BE2C (cell line): ENCODE results near the gene HTRA3. TPM values are rescaled to one million over a fixed set of nuclear protein-coding genes. Genes with fewer than 3 reads are reported as not detected.

Experiments used
- DNase-seq: peaks from one replicate; pipeline ENCODE4 v3.0.0-alpha.2; 2020
- H3K27me3 ChIP-seq: fragments of 250-450 bp; sonication (Bioruptor Pico); 2 replicates; pipeline ENCODE4 v1.5.1; 2020; ENCODE audit warnings: mild to moderate bottlenecking
- H3K36me3 ChIP-seq: fragments of 250-450 bp; sonication (Bioruptor Pico); 2 replicates; pipeline ENCODE4 v1.5.1; 2020; ENCODE audit warnings: mild to moderate bottlenecking
- H3K4me1 ChIP-seq: fragments of 250-450 bp; sonication (Bioruptor Pico); 2 replicates; pipeline ENCODE4 v1.5.1; 2020
- H3K4me3 ChIP-seq: 2 replicates; pipeline ENCODE4 v1.5.1; 2011; ENCODE audit warnings: low read depth, low read length
- H3K9me3 ChIP-seq: fragments of 250-450 bp; sonication (Bioruptor Pico); 2 replicates; pipeline ENCODE4 v1.5.1; 2020
- polyA plus RNA-seq: library from polyadenylated mRNA; unstranded; fragments of >200 nt; gene quantifications from one replicate; pipeline ENCODE4 v1.2.1, GENCODE V29; 2012; ENCODE audit warnings: low read depth, missing spikeins; ENCODE audit not compliant: insufficient read length, insufficient read depth
- TF ChIP-seq, protein P1 (sequence below): IDR thresholded peaks from 2 replicates; pipeline ENCODE4 v1.5.1; 2012; ENCODE audit warnings: mild to moderate bottlenecking, low read depth, low read length

HTRA3 gene
- polyA plus RNA-seq = not detected

DNA sequence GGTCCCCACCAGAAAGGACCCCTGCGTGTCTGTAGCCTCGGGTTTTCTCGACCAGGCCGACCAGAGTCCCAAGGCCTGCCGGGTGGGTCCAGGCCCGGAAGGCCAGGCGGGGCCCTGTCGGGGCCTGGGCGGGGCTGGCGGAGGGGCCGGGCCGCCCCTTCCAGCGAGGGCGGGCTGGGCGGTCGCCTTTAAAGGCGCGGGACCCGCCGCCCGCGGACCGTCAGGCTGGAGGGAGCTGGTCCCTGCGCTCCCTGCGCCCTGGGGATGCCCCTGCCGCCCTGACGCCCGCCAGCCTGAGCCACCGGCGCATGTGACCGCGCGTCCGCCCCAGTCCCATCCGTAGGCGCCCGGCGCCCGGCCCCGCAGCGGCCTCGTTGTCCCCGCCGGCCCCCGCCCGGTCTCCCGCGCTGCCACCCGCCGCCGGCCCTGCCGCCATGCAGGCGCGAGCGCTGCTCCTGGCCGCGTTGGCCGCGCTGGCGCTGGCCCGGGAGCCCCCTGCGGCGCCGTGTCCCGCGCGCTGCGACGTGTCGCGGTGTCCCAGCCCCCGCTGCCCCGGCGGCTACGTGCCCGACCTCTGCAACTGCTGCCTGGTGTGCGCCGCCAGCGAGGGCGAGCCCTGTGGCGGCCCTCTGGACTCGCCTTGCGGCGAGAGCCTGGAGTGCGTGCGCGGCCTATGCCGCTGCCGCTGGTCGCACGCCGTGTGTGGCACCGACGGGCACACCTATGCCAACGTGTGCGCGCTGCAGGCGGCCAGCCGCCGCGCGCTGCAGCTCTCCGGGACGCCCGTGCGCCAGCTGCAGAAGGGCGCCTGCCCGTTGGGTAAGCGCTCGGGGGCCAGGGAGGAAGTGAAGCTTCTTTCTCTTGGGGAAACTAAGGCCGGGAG, at the start of gene HTRA3:
Gene HTRA3 (plus strand): TSS at position 220 of the 883 bp plus-strand sequence. CDS start 215 bp downstream, at position 435.
- H3K9me3 ChIP-seq = no peaks in the 10 kb centered on the region
- H3K36me3 ChIP-seq = no peaks in the 10 kb centered on the region
- no peaks in the 10 kb centered on the region for H3K27me3 ChIP-seq
- peaks cover 21% of the 10 kb centered on the region for H3K4me1 ChIP-seq
- TF ChIP-seq, protein P1, sequence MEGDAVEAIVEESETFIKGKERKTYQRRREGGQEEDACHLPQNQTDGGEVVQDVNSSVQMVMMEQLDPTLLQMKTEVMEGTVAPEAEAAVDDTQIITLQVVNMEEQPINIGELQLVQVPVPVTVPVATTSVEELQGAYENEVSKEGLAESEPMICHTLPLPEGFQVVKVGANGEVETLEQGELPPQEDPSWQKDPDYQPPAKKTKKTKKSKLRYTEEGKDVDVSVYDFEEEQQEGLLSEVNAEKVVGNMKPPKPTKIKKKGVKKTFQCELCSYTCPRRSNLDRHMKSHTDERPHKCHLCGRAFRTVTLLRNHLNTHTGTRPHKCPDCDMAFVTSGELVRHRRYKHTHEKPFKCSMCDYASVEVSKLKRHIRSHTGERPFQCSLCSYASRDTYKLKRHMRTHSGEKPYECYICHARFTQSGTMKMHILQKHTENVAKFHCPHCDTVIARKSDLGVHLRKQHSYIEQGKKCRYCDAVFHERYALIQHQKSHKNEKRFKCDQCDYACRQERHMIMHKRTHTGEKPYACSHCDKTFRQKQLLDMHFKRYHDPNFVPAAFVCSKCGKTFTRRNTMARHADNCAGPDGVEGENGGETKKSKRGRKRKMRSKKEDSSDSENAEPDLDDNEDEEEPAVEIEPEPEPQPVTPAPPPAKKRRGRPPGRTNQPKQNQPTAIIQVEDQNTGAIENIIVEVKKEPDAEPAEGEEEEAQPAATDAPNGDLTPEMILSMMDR = no peak
- no peak within 1 kb of the TSS for H3K4me3 ChIP-seq
- DNase-seq = no peak

DNA sequence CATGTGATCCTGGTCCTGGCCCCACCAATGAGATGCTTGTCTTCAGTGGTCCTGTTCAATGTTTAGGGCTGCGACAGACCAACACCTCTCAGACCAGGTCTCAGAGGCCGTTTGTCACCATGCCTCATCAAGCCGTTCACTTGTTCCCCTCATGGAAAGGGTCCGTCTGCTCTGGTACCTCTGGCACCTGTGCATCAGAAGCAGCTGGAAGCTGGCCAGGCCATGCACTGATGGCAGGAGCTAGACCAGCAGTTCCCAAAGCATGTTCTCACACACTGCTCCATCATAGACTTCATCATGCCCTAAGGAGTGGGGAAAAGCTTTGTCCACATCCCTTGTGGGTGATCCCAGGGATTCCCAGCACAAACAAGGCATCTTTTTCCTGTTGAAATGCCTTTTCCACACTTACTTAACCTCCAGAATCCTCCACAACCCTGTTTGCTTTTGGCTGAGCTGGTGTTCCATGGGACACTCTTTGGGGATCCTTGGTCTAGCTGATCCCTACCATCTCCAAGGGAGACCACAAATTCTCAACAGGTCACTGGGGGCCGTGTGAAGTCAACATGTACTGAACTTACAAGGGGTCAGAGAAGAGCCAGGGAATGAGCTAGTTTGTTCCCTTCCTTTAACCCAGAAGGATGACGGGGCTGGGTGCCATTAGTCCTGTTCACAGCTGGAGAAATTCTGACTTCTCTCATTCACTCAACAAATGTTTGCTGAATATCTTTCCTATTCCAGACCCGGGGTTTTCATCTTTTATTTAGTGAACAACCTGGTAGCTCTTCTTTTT, 48.7 kb upstream of the HTRA3 start:
- no peak overlapping the region for H3K4me3 ChIP-seq
- H3K9me3 ChIP-seq = no peaks in the 10 kb centered on the region
- no peak for DNase-seq
- TF ChIP-seq, protein P1 = no peak
- peaks cover 11% of the 10 kb centered on the region for H3K4me1 ChIP-seq
- H3K36me3 ChIP-seq = peaks cover 22% of the 10 kb centered on the region
- H3K27me3 ChIP-seq = no peaks in the 10 kb centered on the region

DNA sequence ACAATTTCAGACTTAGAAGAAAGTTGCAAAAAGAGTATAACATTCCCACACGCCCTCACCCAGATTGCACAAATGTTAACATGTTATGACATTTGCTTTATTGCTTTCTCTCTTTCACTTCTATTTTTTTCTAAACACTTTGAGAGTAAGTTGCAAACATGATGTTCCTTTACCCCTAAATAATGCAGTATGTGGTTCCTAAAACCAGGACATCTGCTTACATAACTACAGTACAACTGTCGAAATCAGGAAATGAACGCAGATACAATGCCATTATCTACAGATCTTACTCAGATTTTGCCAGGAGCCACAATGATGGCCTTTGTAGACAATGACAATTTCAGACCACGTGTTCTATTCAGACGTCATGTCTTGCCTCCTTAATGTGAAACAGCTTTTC, 48.1 kb upstream of the HTRA3 start:
- Histone ChIP-seq H3K4me3 (no peak overlapping the region), H3K36me3 (peaks cover 22% of the 10 kb centered on the region), H3K27me3 (no peaks in the 10 kb centered on the region), H3K4me1 (peaks cover 11% of the 10 kb centered on the region), H3K9me3 (no peaks in the 10 kb centered on the region)
- DNase-seq = no peak
- TF ChIP-seq, protein P1 = no peak

DNA sequence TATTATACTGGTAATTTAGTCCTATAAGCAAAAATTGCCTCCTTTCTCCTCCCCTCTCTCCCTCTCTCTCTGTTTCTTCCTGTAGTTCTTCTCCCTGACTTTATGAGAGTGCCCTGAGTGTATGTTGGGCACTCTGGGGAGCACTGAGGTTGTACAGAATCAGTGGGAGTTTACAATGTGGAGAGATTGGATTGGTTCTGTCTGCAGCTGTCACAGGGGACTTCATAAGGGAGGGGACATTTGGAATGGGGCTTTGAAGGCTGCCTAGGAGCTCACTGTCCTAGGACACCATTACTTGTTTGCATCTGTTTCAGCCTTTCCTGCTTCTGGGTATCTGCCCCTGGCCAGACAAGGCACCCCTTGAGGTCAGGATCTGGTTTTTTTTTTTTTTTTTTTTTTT, 47.6 kb upstream of the HTRA3 start:
- Histone ChIP-seq H3K4me3 (no peak overlapping the region), H3K9me3 (no peaks in the 10 kb centered on the region), H3K36me3 (peaks cover 23% of the 10 kb centered on the region), H3K27me3 (no peaks in the 10 kb centered on the region), H3K4me1 (peaks cover 11% of the 10 kb centered on the region)
- TF ChIP-seq, protein P1 = no peak
- no peak for DNase-seq

DNA sequence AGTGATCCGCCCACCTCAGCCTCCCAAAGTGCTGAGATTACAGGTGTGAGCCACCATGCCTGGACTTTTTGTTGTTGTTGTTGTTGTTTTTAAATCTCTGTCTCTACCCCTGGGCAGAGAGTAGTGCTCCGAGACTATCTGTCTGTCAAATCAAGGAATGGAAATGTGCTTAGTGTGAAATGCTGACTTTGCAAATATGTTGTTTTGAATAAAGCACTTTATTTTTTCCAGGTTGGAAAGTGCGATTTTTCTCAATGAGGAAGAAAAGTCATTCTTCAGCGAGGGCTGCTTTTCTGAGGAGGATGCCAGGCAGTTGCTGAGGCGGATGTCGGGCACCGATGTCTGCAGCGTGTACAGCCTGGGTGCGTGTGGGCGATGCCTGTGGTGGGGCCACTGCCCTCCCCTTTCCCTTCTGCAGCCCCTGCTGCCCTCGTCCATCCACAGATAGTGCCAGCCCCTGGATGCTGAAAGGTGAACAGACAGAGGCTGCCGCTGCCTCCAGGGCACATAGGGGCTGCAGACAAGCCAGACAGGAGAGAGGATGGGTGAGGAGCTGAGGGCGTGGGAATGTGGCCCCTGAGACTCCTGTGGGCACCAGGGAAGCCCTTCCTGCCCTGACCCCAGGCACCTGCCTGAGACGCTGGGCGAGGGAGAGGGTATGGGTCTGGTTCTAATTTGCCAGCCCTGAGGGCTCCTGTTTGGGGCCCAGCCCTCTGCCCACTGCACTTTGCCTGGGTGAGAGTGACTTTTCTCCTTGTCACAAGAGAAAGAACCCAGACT, 46.8 kb upstream of the HTRA3 start:
- DNase-seq = no peak
- Histone ChIP-seq H3K27me3 (no peaks in the 10 kb centered on the region), H3K9me3 (no peaks in the 10 kb centered on the region), H3K4me1 (peaks cover 11% of the 10 kb centered on the region), H3K36me3 (peaks cover 29% of the 10 kb centered on the region), H3K4me3 (no peak overlapping the region)
- TF ChIP-seq, protein P1 = no peak
